IMR-90 (cell line): Measurements from ENCODE around the gene BRD3.
A peak's percentile ranks its signal among the peaks of the same experiment; 100 is the strongest.

Source experiments
- BHLHE40 ChIP-seq: fragments of 150-350 bp; IDR thresholded peaks from 2 replicates; pipeline ENCODE4 v1.6.1; 2016; ENCODE audit warnings: mild to moderate bottlenecking, low read depth, low read length
- CEBPB ChIP-seq: IDR thresholded peaks from 2 replicates; pipeline ENCODE4 v1.6.1; 2012; ENCODE audit warnings: low read depth, low read length, improper control_type of control experiment
- CHD1 ChIP-seq: IDR thresholded peaks from 2 replicates; pipeline ENCODE4 v1.6.1; 2012; ENCODE audit warnings: low read depth, low read length, improper control_type of control experiment
- FOS ChIP-seq: fragments of 150-350 bp; IDR thresholded peaks from 2 replicates; pipeline ENCODE4 v1.6.1; 2016; ENCODE audit warnings: low read depth, low read length
- MAFK ChIP-seq: IDR thresholded peaks from 2 replicates; pipeline ENCODE4 v1.6.1; 2012; ENCODE audit warnings: low read depth, low read length, improper control_type of control experiment
- MXI1 ChIP-seq: IDR thresholded peaks from 2 replicates; pipeline ENCODE4 v1.6.1; 2012; ENCODE audit warnings: low read depth, mild to moderate bottlenecking, low read length, moderate library complexity, borderline replicate concordance
- POLR2A ChIP-seq: IDR thresholded peaks from 2 replicates; pipeline ENCODE4 v1.6.1; 2012; ENCODE audit warnings: mild to moderate bottlenecking, low read depth, low read length
- RAD21 ChIP-seq: IDR thresholded peaks from 2 replicates; pipeline ENCODE4 v1.6.1; 2012; ENCODE audit warnings: low read length, improper control_type of control experiment
- RFX5 ChIP-seq: IDR thresholded peaks from 2 replicates; pipeline ENCODE4 v1.8.0; 2012; ENCODE audit warnings: low read depth, mild to moderate bottlenecking, low read length, moderate library complexity
- SMC3 ChIP-seq: fragments of 150-350 bp; IDR thresholded peaks from 2 replicates; pipeline ENCODE4 v1.6.1; 2016; ENCODE audit warnings: low read depth, mild to moderate bottlenecking, antibody characterized with exemption, low read length, moderate library complexity
- USF2 ChIP-seq: fragments of 150-350 bp; IDR thresholded peaks from 2 replicates; pipeline ENCODE4 v1.6.1; 2017; ENCODE audit warnings: mild to moderate bottlenecking, antibody characterized with exemption, low read length, low read depth
- TF ChIP-seq, protein P1 (sequence below): conservative IDR thresholded peaks from 2 replicates; pipeline ENCODE4 v1.5.1; 2012; ENCODE audit warnings: mild to moderate bottlenecking, low read depth, low read length, improper control_type of control experiment

DNA sequence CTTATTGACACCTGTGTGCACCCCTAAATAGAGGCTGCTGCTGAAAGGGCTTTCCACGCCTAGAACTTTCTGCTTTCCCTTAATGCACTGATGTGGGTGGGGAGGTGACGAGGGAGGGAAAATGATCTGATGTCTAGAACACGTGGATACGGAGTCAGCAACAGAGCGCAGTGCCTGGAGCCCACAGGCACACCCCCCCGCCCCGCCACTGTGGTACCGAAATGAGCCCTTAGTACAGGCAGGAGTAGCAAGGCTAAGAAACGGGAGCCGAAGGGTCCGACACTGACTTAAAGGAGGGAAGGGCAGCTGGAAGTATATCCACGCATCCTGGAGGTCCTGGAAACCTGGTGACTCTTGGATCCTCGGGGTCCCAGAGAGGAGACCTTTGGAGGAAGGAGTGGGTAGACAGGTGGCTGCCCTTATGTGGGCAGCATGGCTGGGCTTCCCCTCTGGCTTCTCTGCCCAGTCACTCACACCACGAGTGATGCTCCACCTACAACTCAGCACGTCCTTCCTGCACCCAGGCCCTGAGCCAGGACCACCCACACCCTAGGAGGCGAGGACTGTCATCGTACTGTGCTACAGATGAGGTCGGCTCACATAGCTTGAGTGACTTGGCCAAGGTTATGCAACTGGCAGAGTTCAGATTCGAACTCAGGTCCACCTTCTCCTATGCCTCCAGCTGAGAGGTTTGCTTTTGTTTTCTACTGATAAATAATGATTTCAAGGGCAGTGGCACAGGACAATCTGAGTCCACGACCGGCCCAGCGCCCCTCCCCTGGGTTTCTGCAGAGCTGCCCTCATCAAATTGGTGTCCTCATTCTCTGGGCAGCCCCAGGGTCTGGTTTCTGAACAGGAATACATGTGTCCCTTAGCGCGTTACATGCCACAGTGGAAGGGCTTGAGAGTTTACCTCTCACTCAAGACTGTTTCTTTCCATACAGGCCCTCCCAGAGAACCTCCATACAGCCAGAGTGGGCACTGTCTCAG, 71.0 kb downstream of the BRD3 start:
- TF ChIP-seq, protein P1, sequence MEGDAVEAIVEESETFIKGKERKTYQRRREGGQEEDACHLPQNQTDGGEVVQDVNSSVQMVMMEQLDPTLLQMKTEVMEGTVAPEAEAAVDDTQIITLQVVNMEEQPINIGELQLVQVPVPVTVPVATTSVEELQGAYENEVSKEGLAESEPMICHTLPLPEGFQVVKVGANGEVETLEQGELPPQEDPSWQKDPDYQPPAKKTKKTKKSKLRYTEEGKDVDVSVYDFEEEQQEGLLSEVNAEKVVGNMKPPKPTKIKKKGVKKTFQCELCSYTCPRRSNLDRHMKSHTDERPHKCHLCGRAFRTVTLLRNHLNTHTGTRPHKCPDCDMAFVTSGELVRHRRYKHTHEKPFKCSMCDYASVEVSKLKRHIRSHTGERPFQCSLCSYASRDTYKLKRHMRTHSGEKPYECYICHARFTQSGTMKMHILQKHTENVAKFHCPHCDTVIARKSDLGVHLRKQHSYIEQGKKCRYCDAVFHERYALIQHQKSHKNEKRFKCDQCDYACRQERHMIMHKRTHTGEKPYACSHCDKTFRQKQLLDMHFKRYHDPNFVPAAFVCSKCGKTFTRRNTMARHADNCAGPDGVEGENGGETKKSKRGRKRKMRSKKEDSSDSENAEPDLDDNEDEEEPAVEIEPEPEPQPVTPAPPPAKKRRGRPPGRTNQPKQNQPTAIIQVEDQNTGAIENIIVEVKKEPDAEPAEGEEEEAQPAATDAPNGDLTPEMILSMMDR, result no peak
- TF ChIP-seq FOS (no peak), MAFK (no peak), POLR2A (no peak), RAD21 (no peak), RFX5 (no peak), CEBPB (peak; percentile 27; the same call in 1 of the 2 replicates), SMC3 (no peak), BHLHE40 (no peak), USF2 (no peak), MXI1 (no peak), CHD1 (no peak)
